CD4-positive, alpha-beta T cell treated with Interleukin-2 at 100 ng/mL for 4 hours (primary cell): ENCODE measurements around the gene WDFY1.
A peak's percentile ranks its signal among the peaks of the same experiment; 100 is the strongest.

Source experiments
- DNase-seq: peaks from one replicate; pipeline ENCODE4 v3.0.0-alpha.2; 2020; ENCODE audit warnings: low spot score

WDFY1 gene

DNA sequence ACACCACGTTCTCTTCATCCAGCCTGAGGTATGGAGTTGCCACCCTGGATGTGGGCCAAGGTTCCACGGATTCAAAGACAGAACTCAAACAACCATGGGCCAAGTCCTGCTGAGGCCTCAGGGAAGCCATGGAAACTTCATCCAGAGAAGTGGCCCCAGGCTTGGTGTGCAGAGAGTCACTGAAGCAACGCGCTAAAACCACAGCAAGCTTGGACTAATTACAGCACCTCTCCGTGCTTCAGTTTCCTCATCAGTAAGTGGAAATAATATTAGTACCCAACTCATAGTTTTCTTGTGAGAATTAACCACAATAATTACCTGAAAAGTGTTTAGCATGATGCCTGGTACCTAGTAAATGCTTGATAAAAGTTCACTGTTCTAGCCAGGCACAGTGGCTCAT, 88.6 kb downstream of the WDFY1 start:
- no peak for DNase-seq

- no peak for DNase-seq
Measured at GRCh38 chr2:223856021-223856420, 89.1 kb downstream of the WDFY1 start.

DNA sequence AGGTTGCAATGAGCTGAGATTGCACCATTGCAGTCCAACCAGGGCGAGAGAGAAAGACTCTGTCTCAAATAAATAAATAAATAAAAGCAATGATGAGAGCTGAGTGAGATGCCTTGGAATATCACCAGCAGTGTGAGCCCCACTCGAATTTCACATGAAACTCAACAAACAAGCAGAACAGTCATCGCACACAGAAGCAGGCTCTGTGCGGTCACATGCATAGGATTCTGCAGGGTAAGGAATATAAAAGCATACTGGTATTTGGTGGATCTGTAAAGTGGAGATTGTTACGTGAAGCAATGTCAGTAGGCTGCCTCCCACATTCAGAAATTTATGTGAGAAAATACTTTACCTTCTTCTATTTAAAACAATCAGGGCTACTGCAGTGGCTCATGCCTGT, 89.7 kb downstream of the WDFY1 start:
- no peak for DNase-seq

DNA sequence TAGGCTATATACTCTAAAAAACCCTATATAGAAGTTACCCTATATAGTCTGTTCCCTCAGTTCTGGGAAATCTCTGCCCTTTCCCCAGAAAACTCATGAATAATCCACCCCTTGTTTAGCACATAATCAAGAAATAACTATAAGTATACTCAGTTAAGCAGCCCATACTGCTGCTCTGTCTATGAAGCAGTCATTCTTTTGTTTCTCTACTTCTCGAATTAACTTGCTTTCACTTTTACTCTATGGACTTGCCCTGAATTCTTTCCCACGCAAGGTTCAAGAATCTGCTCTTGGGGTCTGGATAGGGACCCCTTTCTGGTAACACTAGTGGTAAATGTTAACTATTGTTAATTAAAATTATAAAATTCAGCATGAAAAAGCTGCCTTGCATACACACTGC, 90.4 kb downstream of the WDFY1 start:
- DNase-seq = no peak

GRCh38 chr2:223853425-223853837, 91.7 kb downstream of the WDFY1 start:
- DNase-seq = no peak

DNA sequence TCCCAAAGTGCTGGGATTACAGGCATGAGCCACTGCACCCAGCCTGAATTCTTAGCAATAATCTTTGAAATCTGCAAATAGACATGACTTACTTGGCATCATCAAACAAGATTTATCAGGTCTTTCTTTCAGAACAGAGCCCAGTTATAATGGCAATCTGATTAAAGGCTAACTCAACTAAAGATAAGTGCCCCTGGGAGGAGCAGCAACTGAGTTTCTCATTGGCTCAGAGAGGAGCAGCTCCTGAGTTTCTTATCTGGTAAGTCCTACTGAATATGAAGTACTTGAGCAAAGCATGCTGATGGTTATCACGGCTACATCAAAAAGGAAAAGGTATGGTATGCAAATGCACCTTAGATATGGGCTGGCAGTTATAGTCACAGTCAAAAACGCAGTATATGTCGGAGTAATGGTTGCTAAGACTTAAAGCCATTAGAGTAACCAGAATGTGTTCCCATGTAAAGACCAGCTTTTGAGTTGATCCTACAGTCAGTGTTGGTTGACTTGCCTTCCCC, 92.8 kb downstream of the WDFY1 start:
- DNase-seq = no peak

DNA sequence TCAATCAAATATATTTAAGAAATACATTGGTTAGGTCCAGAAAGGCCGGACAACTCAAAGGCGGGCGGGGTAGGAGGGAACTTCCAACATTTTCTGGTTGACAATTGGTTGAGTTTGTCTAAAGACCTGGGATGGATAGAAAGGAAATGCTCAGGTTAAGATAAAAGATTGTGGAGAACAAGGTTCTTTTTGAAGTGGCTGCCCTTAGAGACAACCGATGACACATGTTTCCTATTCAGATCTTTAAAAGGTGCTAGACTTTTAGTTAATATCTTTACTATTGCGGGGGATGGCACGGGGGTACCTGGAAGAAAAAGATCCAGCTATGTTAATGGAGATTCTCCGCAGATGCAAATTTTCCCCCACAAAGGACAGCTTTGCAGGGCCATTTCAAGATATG, 97.7 kb downstream of the WDFY1 start:
- no peak for DNase-seq

DNA sequence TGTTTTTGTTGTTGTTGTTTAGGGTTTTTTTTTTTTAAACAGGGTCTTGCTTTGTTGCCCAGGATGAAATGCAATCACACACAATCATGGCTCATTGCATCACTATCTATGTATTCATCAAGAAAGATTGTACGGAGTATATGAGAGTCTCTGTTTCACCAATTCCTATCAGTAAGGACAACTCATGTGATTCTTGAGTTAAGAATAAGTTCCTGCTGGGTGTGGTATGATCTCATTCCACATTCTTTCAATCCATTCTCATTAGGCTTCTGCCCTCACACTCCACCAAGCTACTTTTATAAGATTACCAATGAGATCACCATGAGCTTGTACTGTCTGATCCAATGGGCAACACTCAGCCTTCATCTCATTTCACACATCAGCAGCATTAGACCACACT, 98.6 kb downstream of the WDFY1 start:
- no peak for DNase-seq

GRCh38 chr2:223841436-223842190, 103.5 kb downstream of the WDFY1 start:
- DNase-seq = no peak

GRCh38 chr2:223837287-223838061, 107.7 kb downstream of the WDFY1 start, which contains the start of gene AP1S3:
Gene AP1S3, minus strand, starts transcription at chr2:223837582. Its CDS starts 132 bp downstream, at chr2:223837450.
- peak; percentile 69 for DNase-seq

DNA sequence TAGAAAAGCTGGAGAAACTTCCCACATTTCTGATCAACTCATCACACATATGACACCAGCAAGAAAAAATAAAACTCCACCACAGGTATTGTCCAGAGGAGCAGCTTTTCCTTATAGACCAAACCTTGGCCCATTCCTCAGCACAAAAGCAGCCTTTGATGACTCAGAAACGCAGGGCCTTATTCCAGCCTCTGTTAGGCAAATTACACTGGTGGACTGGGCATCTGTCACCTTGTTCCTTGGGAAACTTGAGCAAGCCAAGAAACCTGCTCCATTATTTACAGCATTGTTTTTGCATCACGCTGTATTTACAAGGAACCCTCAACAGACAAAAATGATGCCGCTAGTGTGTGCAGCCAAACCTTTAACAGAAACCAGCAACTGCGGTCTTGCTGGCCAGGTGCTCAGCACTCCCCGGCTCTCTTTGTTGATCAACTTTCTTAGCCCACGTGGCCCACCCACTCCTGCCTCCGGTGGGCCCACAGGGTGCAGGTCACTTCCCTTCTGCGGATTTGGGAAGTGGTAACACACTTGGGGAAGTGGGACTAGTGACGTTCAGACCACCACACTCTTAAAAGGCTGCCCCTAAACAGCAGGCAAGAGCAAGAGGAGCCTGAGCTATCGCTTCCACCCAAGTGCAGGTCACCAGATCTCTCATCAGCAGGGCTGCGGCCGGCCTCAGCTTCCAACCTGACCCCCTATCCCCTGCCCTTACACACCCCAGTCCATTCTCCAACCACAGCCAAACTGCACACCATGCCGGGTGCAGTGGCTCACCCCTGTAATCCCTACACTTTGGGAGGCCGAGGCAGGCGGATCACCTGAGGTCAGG, 109.2 kb downstream of the WDFY1 start:
- no peak for DNase-seq

GRCh38 chr2:223834431-223834830, 110.7 kb downstream of the WDFY1 start:
- no peak for DNase-seq

DNA sequence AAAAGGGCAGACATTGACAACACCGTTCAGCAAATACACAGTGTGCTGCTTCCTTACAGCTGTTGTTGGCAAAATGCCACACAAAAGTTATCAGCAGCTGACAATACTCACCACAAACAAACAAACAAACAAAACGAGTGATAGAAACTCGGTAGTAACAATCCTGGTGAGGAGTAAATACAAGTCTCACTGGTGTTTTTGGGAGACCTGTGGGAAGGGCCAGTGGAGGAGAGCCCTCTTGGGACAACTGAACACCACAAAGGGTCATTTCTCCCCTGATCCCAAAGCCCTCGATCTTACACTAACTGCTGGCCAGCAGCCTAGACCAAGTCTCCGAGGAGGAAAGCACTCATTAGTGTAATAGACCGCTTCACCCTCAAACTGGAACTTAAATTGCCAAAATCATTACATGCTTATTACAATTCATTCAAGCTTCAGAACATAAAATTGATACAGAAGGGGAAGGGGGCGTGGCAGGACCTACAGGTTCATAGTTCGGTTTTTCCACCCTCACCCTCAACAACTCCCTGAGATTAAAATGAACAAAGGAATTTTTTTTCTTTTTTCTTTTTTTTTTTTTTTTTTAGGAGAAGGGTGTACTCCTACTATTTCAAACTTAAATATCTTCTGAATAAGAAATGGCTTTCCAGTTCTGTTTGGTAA, 112.8 kb downstream of the WDFY1 start:
- no peak for DNase-seq

DNA sequence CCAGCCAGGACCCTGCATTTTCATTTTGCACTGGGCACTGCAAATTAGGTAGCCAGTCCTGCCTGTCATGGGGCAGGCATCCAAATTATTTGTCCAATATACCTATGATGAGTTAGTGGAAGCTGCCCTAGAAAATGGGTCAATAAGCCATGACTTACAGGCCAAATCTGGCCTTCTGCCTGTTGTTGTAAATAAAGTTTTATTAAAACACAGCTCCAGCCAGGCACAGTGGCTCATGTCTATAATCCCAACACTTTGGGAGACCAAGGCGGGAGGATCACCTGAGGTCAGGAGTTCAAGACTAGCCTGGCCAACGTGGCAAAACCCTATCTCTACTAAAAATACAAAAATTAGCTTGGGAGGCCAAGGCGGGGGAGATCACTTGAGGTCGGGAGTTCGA, 116.0 kb downstream of the WDFY1 start:
- DNase-seq = no peak

DNA sequence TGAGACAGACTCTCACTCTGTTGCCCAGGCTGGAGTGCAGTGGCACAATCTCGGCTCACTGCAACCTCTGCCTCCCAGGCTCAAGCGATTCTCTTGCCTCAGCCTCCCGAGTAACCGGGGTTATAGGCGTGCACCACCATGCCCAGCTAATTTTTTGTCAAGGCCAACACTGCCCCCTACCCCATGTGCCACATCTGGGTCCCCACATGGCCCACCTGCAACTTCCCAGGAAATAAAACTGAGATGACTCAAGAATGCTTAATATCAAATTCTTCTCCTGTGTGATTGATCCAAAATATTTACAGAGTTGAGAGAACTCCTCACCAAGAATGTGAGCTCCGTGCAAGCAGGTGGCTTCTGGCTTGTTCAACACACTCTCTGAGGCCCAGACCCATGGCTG, 116.8 kb downstream of the WDFY1 start:
- no peak for DNase-seq

- no peak for DNase-seq
Measured at GRCh38 chr2:223826995-223827394, 118.1 kb downstream of the WDFY1 start.
